Stimulated activated CD4-positive, alpha-beta T cell treated with anti-CD3 and anti-CD28 coated beads, TNF-alpha, amount 100 ng/mL, for 24 hours (primary cell): ENCODE data around the gene MEGF11.

ENCODE experiments used
- DNase-seq, 3 experiments: peaks; one replicate each; pipeline ENCODE4 v3.0.0-alpha.2; 2020; ENCODE audit warnings: low read depth in 3 of 3

Gene MEGF11

DNA sequence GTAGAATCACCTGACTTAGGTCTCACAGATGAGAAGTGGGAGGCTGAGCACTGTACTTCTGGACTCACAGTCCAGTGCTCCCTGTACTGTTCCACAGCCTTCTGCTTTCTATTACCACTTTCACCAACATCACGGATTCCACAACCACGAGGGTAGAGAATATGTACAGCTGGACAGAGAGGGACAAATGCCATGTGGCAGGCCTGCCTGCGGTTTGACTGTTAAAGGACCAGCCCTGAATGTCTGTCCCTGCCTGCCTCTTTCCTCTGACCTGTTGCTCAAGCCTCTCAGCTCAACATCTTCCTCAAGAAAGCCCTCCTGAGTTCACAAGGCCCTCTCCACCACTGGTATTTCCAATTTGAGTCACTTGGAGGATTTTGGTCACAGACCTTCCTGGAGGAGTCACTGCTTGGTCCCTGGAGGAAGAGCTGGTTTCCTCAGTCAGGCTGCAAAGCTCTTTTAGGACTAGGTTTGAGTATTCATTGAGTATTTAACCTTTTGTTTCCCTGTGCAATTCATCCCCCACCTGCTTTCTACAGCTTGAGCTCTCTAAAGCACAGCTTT, 335.1 kb downstream of the MEGF11 start:
- DNase-seq, result no peak

DNA sequence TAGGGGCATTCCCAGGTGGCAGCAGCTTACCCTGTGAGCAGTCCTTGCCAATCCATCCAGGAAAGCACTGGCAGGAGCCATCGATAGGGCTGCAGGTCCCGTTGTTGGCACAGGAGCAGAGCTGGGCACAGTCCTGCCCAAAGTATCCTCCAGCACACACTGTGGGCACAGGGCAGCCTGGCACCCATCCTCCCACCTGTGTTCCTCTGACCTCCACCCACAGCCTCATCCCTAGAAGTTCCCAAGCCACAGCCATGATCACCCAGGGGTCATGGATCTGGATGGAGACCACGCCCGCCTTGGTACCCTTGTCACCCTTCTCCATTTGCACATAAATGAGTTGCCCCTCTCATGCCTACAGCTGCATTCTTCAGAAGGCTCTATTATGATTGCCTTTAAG, 335.6 kb downstream of the MEGF11 start:
- DNase-seq, result no peak

DNA sequence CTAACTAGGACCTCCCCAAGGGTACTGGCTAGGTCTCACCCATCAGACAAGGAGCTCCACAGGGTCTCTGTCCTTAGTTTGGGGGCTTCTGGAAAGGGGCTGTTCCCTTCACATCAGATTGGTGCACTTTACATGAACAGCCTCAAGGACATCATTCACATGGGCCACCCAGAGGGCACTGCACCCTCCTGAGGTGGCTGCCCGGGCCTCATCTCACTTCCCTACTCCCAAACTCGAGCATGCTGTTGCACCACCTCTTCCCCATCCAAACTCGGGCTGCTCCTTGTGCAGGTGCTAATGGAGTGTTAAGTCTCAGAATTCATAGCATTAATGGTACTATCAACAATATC, 336.2 kb downstream of the MEGF11 start:
- no peak for DNase-seq

DNA sequence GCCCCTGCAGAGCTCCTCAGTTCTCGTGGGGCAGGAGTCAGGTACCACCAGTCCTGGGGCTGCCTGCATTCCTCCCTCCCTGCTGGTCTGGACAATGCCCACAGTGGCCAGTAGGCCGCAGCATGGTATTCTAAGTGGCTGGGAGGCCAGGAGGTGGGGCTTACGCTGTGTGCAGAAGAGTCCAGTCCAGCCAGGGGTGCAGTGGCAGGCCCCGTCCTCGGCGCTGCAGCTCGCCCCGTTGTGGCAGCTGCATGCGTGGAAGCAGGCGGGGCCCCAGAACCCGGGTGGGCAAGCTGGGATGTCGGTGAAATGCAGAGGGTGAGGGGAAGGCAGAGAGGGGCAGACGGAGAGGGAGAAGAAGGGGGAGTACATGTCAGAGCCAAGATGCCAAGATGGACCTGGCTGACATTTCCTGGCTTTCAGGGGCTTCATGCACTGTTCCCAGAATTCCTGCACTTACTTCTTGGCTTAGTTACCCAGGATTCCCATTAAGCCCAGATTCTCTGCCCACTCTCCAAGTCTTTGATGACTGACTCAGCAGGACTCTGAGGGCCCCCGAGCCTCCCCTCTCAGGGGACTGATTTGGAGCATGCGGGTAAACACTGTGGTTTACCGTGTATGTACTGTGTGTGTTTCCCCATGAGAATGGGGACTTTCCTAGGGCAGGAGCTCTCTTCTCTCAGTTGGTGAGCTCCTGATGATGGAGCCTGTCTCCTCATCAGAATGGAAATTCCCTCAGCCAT, 336.7 kb downstream of the MEGF11 start:
- peak; percentile 2 to 28 (median 18) for DNase-seq

DNA sequence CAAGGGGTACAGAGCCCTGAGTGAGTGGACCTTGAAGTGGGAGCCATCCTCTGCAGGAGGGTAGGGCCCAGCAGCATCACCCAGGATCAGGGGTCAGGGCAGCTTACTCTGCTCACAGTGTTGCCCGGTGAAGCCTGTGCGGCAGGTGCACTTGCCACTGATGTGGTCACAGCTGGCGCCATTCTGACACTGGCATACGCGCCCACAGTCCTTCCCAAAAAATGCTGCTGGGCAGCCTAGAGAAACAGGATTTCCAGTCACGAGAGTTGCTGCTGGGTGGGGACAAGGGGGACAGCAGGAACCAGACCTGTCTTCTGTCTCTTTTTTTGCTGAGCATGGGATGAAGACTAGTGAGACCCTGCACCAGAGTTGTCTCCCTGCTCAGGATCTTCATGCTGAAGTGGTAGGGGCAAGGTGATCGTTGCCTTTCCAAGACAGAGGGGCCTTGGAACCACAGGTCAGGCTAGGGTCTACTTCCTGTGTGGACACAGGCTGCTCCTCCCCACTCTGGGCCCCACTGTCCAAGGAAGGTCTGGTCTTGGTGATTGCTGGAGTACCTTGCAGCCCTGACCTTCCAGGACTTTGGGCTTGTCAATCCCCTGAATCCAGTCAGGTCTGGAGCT, 337.4 kb downstream of the MEGF11 start:
- no peak for DNase-seq

DNA sequence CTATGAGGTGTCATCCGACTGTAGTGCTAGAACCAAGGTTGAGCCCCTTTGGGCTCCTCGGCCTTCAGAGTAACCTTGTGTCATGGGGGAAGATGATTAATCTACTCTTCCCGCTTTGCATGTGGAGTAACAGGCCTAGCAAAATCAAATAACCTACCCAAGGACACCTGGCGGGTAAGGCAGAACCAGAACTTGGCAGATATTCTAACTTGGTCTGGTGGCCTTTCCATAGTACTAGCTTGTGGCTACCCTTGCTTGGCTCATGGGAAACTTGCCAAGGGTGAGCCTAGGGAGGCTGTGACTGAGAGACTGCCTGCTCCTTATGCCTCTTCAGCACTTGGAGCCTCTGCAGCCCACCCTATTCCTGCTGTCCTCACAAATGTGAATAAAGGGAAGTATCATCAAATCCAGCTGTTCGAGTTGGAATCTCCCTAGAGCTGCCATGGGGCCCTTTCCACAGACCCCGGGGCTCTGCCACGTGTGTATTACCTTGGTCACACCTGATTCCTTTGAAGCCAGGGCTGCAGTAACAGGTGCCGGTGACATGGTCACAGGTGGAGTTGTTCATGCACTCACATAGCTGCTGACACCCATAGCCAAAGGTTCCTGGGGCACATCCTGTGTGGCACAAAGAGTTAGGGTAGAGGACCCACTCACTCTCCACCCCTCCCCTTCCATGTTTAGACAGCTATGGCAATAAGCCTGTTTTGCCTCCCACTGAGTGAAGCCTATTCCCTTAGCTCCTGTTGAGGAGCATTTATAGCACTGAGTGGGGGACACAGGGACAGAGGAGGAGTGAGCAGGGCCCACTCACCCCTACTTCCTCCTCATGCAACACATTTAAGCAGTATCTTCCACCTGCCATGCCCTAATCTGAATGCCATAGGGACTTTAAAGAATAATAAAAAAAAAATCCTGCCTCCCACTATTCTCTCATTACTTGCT, 338.3 kb downstream of the MEGF11 start:
- DNase-seq, result no peak

DNA sequence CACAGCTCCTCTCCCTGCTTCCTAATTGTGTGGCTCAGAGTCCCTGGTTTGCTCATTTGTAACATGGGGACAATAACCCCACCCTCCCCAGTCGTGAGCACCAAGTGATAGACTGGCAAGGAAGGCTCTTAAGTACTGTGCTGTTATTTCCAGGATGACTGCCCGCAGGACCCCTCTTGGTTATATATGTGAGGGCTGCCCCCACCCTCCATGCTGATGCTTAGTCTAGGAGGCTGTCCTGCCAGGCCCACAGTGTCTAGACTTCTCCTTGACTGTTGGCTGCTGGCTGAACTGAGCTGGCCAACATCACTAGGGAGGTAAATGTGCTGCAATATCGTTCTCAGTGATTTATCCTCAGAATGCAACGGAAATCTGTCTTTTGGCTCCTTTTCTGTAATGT, 339.2 kb downstream of the MEGF11 start:
- no peak for DNase-seq

DNA sequence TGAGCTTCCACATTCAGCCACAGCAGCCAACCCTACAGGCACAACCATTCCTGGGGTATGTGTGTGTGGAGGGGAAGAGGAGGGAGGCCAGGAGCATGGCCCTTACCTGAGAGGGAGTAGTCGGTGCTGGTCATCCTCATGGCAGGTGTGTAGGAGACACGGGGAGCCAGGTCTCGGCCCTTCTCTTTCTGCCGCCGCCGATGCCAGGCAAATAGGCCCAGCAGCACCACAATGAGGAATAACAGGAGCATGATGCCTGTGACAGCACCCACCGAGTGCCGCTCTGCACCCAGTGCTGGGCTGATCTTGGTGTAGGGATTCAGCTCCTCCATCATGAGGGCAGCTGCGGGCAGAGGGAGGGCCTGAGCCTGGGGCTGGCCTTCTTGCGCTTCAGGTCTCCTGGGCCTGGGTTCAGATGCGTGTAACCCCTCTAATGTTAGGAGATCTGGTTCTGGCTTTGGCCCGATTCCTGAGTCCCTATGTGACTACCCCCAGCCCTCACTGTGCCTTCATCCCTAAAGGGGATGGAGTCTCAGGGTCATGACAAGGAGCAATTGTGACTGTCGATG, 339.8 kb downstream of the MEGF11 start:
- no peak for DNase-seq

DNA sequence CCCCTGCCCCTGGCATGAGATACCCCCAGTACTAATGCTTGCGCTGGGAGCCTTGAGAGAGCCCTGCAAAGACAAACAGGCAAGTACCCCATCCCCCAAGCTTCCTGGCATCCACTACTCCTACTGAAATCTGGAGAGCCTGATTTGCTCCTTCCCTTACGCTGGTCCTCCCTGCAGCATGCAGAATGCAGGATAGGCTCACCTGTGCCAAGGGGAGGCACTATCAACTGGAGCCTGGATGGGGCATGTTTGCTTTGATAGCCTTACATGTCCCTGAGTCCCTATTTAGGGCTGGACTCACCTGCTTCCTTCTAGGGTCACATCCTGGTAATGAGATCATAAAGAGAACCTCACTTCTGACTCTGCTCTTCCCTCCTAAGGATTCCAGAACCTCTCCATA, 341.3 kb downstream of the MEGF11 start:
- no peak for DNase-seq

DNA sequence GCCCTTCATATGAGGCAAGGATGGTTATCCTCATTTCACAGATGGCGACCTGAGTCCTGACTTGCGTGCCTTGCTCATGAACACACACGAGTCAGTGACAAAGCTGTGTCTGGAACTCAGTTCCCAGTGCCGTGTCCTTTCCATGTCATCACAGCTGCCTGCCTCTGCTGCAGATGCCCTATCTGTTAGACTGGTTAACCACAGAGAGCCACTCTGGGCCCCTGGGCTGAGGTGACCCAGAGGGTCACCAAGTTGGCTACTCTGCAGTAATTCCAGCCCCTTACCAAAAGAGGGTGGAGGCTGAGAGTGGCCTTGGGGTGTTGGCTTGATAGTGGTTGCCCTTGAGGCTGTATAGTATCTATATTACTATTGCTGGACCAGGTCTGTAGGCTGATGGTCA, 343.2 kb downstream of the MEGF11 start:
- DNase-seq, result no peak

DNA sequence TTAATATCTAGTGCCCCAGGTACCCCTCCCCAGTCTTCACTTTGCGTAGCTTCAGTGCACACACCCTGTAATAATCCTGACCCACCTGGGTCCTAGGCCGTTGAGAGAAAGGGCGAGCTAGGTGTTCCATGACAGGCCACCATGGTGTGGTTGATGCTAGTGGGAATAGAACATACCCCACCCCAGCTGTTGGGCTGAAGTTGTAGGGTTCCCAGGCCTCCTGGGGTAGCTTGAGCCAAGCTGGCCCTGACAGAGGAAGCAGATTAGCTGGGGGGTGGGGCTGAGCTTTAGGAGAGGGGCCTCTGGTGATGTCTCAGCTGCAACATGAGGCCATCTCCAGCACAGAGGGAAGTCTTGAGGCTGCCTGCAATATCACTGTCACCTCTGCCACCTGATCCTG, 343.7 kb downstream of the MEGF11 start:
- DNase-seq, result no peak

DNA sequence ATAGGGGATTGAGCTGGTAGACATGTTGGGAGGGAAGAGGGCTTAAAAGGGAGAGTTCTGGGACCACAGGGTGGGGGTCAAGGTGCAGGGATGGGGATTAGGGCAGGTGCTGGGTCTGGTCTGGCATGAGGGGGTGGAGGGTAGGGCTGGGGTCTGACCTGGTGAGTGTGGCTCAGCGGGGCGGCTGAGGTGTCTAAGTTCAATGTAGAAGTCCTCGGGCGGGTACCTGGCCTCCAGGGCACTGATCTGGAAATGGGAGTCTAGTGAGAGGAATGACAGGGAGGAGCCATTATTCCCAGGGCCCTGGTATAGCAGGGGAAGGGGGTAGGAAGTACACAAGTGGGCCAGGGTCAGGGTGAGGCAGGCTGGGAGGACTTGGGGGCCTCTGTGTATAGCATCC, 344.7 kb downstream of the MEGF11 start:
- DNase-seq, result no peak

DNA sequence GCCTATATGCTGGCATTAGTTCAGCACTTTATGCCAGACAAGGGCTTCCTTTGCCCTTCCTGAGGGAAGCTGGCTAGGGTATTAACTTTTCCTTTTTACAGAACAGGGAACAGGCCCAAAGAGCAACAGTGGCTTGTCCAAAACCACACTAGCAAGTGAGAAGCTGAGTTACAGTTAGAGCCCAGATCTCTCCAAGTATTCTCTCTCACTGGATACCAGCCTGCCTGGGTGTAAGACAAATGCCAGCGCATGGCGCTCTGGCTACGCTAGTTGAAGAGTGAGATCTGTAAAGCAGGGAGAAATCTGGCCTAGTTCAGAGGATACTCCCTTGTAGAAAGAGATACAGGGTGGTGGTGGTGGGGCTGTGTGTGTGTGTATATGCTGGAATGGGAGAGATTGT, 345.9 kb downstream of the MEGF11 start:
- DNase-seq, result no peak

DNA sequence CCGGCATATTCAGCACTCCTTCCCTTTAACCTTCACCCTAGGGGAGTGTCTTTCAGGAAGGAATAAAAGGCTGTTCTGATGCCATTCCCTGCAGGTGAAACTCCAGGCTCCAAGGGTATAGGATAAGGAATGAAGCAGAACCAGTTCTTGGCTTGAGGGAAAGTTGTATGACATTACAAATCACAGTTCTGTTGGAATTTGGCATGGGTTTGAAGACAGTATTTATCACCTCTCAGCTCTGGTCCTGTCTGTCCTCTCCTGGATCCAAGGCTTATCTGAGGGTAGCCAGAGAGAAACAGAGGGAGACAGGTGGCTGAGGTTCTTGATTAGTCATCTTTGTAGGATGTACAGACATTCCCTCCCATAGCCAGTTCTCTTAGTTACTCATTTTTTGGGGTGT, 347.2 kb downstream of the MEGF11 start:
- no peak for DNase-seq

DNA sequence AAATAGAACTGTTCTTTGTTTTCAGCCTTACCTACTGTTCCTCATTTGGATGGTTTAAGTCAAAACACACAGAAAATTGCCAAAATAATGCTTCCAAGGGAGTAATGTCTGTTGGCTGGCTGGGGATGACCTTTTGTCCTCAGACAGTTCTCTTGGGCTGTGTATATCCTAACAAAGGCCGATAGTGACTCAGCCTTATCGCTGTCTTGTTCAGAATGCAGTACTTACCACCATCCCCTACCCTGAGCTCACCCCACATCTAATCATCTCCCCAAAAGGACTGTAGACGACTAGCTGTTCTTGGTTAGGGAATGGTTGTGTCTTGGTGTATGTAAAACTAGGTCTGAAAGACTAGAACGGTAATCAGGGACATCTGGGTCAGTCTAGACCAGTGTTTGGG, 349.2 kb downstream of the MEGF11 start:
- no peak for DNase-seq

DNA sequence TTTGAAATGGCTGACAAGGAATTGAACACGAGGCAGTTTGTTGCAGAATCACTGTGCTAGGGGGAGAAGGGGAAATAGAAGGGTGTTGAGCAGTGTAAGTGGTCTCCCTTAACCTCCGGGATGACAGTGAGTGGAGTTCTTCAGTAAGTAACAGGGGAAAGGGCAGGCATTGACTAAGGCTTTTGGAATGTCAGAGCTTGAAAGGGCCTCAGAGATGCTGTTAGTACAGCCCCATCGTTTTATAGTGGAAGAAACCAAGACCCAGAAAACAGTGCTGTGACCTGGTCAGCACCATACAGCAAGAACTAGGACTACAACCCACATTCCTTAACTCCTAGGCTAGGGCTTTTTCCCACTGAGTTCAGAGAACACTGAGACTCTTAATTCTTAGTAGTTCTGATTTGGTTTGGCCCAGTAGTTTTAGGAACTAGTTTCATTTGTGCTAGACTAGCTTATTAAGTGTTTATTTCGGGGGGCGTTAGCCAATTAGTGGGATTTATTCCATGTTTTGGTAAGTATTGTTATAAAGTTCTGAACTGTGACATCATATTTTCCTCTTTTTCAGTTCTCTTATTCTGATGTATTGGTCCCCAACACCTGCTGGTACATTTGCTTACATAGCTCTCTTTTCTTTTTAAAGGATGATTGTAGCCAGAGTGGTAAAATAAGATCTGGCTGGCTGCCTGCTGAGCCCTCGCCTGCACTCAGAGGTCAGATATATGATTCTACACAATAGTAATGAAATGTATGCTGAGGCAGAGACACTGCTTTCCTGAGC, 350.1 kb downstream of the MEGF11 start:
- no peak for DNase-seq

DNA sequence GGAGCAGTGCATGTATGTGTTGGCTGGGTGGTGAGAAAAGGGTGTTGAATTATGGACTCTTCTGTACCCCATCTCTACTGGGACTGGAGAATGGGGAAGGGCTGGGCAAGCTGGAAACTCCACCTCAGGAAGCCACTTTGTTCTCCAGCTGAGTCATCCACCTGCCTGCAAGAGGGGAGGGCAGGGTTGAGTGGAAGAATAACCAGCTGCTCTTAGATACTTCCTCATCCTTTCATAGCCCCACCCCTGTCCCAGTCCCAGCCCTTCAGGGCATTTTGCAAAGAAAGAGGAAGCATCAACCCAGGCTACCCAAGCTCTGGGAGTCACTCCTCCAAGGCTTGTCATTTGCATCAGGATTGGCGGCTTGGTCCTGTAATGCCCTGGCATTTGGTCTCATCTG, 351.2 kb downstream of the MEGF11 start:
- DNase-seq, result no peak

DNA sequence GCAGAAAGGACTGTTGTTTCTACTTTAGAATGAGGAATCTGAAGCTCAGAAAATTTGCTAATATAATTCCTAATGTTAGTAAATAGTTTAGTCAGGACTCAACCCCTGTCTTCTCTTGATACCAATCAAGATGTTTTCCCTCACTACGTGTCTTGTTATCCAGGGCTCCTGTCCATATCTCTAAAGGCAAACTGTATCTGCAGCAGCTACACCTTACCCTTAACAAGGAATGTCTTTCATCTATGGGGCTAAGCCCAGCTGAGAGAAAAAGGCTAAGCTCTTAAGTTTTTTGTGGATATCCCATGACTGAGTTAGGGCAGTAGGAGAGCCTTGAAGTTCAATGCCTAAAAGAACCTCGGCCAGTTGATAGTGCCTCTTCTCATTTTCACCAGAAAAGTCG, 351.7 kb downstream of the MEGF11 start:
- no peak for DNase-seq

DNA sequence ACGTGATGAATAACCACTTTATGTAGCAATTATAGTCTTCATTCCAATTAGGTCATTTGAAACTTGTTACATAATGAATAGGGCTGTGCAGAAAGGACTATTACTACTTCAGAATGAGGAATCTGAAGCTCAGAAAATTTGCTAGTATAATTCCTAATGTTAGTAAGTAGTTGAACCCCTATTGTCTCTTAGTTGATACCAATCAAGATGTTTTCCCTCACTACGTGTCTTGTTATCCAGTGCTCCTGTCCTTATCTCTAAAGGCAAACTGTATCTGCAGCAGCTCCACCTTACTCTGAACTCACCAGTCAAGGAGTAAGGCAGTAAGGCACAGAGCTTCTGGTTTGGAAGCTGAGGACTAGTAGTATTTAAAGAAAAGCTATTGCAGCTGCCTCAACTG, 352.2 kb downstream of the MEGF11 start:
- no peak for DNase-seq

DNA sequence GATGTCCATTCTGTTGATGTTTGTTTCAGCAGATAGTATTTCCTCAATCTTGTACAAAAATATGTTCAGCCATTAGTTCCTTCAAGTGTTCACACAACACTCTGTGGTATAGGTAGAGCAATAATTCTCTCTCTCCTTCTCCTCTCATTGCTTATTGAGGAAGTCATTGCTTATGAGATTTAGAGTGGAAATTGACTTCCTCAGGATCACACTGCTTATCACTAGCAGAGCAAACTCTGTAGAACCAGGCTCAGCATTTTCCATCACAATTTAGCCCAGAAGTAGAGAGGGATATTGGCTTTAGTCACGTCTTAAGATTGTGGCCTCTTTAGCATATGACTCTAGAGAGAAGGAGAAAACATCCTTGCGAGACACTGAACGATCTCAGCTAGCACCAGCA, 353.1 kb downstream of the MEGF11 start:
- no peak for DNase-seq

DNA sequence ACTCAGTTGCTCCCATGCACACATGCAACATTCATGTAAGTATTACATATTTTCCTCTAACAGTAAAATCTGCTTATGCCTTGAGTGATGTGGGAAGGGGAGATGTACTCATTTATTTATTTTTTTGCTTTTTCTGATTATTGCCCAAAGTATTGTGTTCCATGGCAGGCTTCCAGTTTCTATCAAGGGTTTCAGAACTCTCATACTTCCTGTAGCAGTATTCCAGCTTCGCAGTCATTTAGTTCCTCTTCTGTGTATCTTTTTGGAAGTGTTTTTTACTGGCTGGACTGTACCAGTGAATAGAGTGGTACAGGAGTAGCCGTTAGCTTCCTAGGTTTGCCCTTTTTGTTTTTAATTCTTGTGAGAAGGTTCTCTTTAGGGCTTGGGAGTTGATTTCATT, 357.3 kb downstream of the MEGF11 start:
- no peak for DNase-seq
